Spleen (tissue), 11 donors: ENCODE data around the gene CEP170. TPM values are rescaled to one million over a fixed set of nuclear protein-coding genes. Genes with fewer than 3 reads are reported as not detected.
A peak's percentile ranks its signal among the peaks of the same experiment; 100 is the strongest.

Experiments
- DNase-seq: peaks from one replicate; pipeline ENCODE4 v3.0.0-alpha.2; 2020
- H3K27ac ChIP-seq, 8 donors: fragments of 200-600 bp; sonication (generic) in 7 of 8; 1 replicate in 4 of 8; 2 replicates in 4 of 8; pipeline versions ENCODE4 v1.5.0 to v1.8.0; 2016 to 2021; ENCODE audit warnings: inconsistent platforms in 4 of 8, mild to moderate bottlenecking in 4 of 8, moderate library complexity in 1 of 8
- H3K27me3 ChIP-seq, 7 donors: fragments of 200-600 bp; sonication (generic) in 6 of 7; replicated peaks in 1 of 7; 1 replicate in 4 of 7; 2 replicates in 3 of 7; pipeline versions ENCODE4 v1.5.0 to v1.8.0; 2016 to 2021; ENCODE audit warnings: inconsistent platforms in 3 of 7, mild to moderate bottlenecking in 1 of 7
- H3K36me3 ChIP-seq, 6 donors: fragments of 200-600 bp; sonication (generic) in 5 of 6; 1 replicate in 4 of 6; 2 replicates in 2 of 6; pipeline versions ENCODE4 v1.5.0 to v1.8.0; 2016 to 2021; ENCODE audit warnings: inconsistent platforms in 2 of 6
- H3K4me1 ChIP-seq, 6 donors: fragments of 200-600 bp; sonication (generic) in 5 of 6; 1 replicate in 3 of 6; 2 replicates in 3 of 6; pipeline versions ENCODE4 v1.5.0 to v1.8.0; 2016 to 2021; ENCODE audit warnings: inconsistent platforms in 3 of 6
- H3K4me3 ChIP-seq, 8 donors: fragments of 200-600 bp; sonication (generic) in 7 of 8; 1 replicate in 4 of 8; 2 replicates in 4 of 8; pipeline versions ENCODE4 v1.5.0 to v1.8.0; 2016 to 2021; ENCODE audit warnings: inconsistent platforms in 4 of 8, mild to moderate bottlenecking in 4 of 8, moderate library complexity in 2 of 8
- H3K9me3 ChIP-seq, 8 donors: fragments of 200-600 bp; sonication (generic) in 7 of 8; 1 replicate in 4 of 8; 2 replicates in 4 of 8; pipeline versions ENCODE4 v1.5.0 to v1.8.0; 2016 to 2021; ENCODE audit warnings: inconsistent platforms in 4 of 8
- CTCF ChIP-seq, 11 experiments: fragments of 200-600 bp in 7 of 11; fragments of 450-650 bp in 4 of 11; sonication (generic) in 4 of 11; IDR thresholded peaks in 8 of 11; conservative IDR thresholded peaks in 3 of 11; 1 replicate in 7 of 11; 2 replicates in 4 of 11; pipeline versions ENCODE4 v1.4.0 to v1.8.0; 2016 to 2021; ENCODE audit warnings: antibody characterized with exemption in 11 of 11, inconsistent platforms in 4 of 11, mild to moderate bottlenecking in 1 of 11
- POLR2A ChIP-seq, 3 donors: fragments of 450-650 bp; IDR thresholded peaks; one replicate each; pipeline ENCODE4 v1.5.1; 2017; ENCODE audit warnings: antibody characterized with exemption in 3 of 3, mild to moderate bottlenecking in 1 of 3
- POLR2AphosphoS5 ChIP-seq, 3 donors: sonication (generic); formaldehyde crosslinking; IDR thresholded peaks; one replicate each; pipeline ENCODE4 v1.5.1; 2017; ENCODE audit warnings: antibody characterized with exemption in 3 of 3
- WGBS, 5 donors: extraction: QIAGEN DNeasy Blood & Tissue Kit in 3 of 5; methylation state at CpG; one replicate each; pipeline versions ENCODE4 v1.1.5 to v1.1.7; 2013 to 2018; 5-methylcytosine and 5-hydroxymethylcytosine counted together
- intact Hi-C: fragments of 100-400 bp; cut with DNase I; formaldehyde crosslinking; loops from one replicate; pipeline ENCODE4 v1.15.0; 2023; ENCODE audit warnings: low total_unique reads
- polyA plus RNA-seq, 3 donors: library from polyadenylated mRNA; stranded (reverse); fragments of 200-250 nt; gene quantifications; one replicate each; pipeline ENCODE4 v1.2.1, GENCODE V29; 2013
- total RNA-seq, 7 donors: library from RNA; depleted of rRNA in 3 of 7; stranded (reverse); fragments of >200 nt in 3 of 7; fragmentation: NEBNext Ultra II Directional in 4 of 7; extraction: Animal tissue kit (Norgen Biotek cat#: 25700) in 4 of 7; gene quantifications; one replicate each; pipeline versions ENCODE4 v1.1.0 to v1.2.1, GENCODE V29; 2016 to 2021
- donor health status: healthy with polysubstance abuse.
- donor health status: DM: no; HTN: no; CAD: no; lungs with moderate emphysema.
- donor health status: DM: no; HTN: no; CAD: no.
- donor health status: Bipolar disorder and iron deficiency.
- donor health status: healthy.
- donor health status: DM: no; HTN: no; CAD: no.
- donor health status: DM: yes; HTN: yes; CAD: no.

CEP170 gene
- total and polyA plus RNA-seq, 10 donors = 17.3 to 92.8 (median 73.5) TPM

DNA sequence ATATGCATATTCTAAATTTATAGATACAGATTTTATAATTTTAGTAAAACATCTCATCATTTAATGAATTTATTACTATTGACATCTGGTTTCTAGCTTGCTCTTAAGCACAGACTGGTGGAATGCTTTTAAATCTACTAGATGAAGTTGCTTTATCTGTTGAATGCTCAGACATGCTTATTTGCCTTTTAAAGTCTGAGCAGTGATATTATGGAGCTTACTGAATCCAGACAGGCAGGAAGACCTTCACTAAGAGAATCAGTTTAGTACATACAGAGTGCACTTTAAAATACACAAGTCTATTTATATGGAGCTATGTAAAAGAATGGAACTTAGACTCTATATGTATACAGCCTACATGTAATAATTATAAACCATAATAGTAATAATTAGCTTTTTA, 17.3 kb upstream of the CEP170 start:
- Histone ChIP-seq H3K4me1 (peaks cover 4 to 35% (median 31%) of the 10 kb centered on the region in 6 donors), H3K36me3 (peaks cover 0 to 71% (median 28%) of the 10 kb centered on the region in 6 donors), H3K9me3 (peaks cover 0 to 7% (median 2%) of the 10 kb centered on the region in 8 donors), H3K4me3 (no peak overlapping the region), H3K27me3 (no peaks in the 10 kb centered on the region), H3K27ac (no peak overlapping the region)
- intact Hi-C loops = no loop called here
- DNase-seq = no peak
- TF ChIP-seq POLR2AphosphoS5 (IDR thresholded peaks at IDR 0.05) = no peak
- TF ChIP-seq POLR2A (IDR thresholded peaks at IDR 0.05) = no peak
- TF ChIP-seq CTCF (IDR thresholded peaks at IDR 0.05 in 8 of 11, conservative IDR thresholded peaks at IDR 0.05 in 3 of 11) = no peak

GRCh38 chr1:243271996-243272395, 16.9 kb upstream of the CEP170 start:
- Histone ChIP-seq H3K27me3 (no peaks in the 10 kb centered on the region), H3K9me3 (peaks cover 0 to 3% (median under 1%) of the 10 kb centered on the region in 8 donors), H3K36me3 (peaks cover 0 to 67% (median 26%) of the 10 kb centered on the region in 6 donors), H3K4me1 (peaks cover 4 to 39% (median 33%) of the 10 kb centered on the region in 6 donors), H3K4me3 (no peak overlapping the region), H3K27ac (no peak overlapping the region)
- no peak for DNase-seq
- 86 to 98% (median 92%) methylated on average over 1 of the region's 1 CpG for WGBS, 5 donors
- intact Hi-C loops = no loop called here
- no peak for TF ChIP-seq POLR2AphosphoS5 (IDR thresholded peaks at IDR 0.05)
- no peak for TF ChIP-seq POLR2A (IDR thresholded peaks at IDR 0.05)
- no peak for TF ChIP-seq CTCF (IDR thresholded peaks at IDR 0.05 in 8 of 11, conservative IDR thresholded peaks at IDR 0.05 in 3 of 11)

DNA sequence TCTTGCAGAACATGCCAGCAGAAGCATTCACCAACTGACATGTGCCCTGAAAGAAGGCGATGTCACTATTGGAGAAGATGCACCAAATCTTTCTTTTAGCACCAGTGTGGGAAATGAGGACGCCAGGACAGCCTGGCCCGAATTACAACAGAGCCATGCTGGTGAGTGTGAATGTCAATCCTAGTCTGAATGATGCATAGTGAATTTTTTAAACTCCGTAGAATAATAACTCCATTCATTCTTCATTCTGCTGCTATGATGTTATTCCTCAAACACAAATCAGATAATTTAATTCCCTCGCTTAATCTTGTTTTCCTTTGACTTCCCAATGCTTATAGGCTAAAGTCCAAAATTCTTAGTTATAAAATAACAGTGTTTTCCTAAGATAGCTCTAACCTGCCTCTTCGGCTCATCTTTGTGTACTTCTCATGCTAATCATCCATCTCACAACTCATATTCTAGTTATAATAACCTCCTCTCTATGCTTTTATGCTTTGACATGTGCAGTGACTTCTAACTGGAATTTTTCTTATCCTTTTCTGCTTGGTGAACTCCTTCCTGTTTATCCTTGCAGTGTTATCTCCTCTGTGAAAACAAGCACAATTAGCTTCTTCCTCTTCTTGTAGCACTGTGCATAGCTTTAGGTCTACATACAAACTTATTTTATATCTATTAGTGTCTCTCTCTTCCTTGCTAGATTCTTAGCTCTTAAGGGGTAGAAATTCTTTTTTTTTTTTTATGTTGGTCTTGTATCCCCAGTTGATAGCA, 15.2 kb upstream of the CEP170 start:
- whole genome bisulfite sequencing, 5 donors = 94 to 97% (median 95%) methylated on average over 6 of the region's 6 CpGs
- Histone ChIP-seq H3K4me3 (no peak overlapping the region), H3K36me3 (peaks cover 0 to 50% (median 24%) of the 10 kb centered on the region in 6 donors), H3K27me3 (no peaks in the 10 kb centered on the region), H3K9me3 (no peaks in the 10 kb centered on the region), H3K4me1 (peaks cover 7 to 56% (median 36%) of the 10 kb centered on the region in 6 donors), H3K27ac (peak overlapping the region in 2 of 8 donors; percentile 0 to 38)
- no peak for TF ChIP-seq POLR2AphosphoS5 (IDR thresholded peaks at IDR 0.05)
- TF ChIP-seq CTCF (IDR thresholded peaks at IDR 0.05 in 8 of 11, conservative IDR thresholded peaks at IDR 0.05 in 3 of 11) = no peak
- TF ChIP-seq POLR2A (IDR thresholded peaks at IDR 0.05) = no peak
- no peak for DNase-seq
- intact Hi-C loops = no loop called here

DNA sequence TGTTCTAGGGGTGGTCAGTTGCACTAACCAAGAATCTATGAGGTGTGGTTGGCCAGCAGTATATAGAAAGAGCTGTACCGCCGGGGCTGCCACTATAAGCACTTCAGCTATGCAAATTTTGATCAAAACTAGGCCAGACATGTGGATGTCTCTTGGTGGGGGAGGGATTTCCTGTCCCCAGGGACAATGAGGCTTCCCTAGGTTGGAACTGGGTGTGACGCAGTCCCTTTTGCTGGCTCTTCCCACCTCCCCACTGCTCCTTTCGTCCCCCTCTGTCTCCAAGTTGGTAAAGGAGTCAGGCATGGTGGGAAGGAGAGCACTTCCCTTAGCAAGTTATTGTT, 14.3 kb upstream of the CEP170 start:
- TF ChIP-seq POLR2A (IDR thresholded peaks at IDR 0.05) (no peak), CTCF (IDR thresholded peaks at IDR 0.05 in 8 of 11, conservative IDR thresholded peaks at IDR 0.05 in 3 of 11) (no peak), POLR2AphosphoS5 (IDR thresholded peaks at IDR 0.05) (no peak)
- 73 to 90% (median 74%) methylated on average over 4 of the region's 4 CpGs for WGBS, 5 donors
- Histone ChIP-seq H3K27me3 (no peaks in the 10 kb centered on the region), H3K36me3 (peaks cover 0 to 42% (median 21%) of the 10 kb centered on the region in 6 donors), H3K4me3 (peak overlapping the region in 1 of 8 donors; percentile 46), H3K9me3 (no peaks in the 10 kb centered on the region), H3K27ac (peak overlapping the region in 3 of 8 donors; percentile 38 to 89 (median 84)), H3K4me1 (peaks cover 11 to 65% (median 40%) of the 10 kb centered on the region in 6 donors)
- no peak for DNase-seq
- intact Hi-C loops = no loop called here
